BJ (cell line): ENCODE results near the gene ST6GALNAC2. TPM values are rescaled to one million over a fixed set of nuclear protein-coding genes. Genes with fewer than 3 reads are reported as not detected.

ENCODE experiments used
- CTCF ChIA-PET: fragments of 350-600 bp; formaldehyde crosslinking; extraction: SDS; loops from one replicate; lab custom pipeline; 2021; ENCODE audit warnings: antibody characterized with exemption, inconsistent platforms; lab: Yijun Ruan, JAX
- POLR2A ChIA-PET: fragments of 300-600 bp; sonication (Branson Sonifier 250); formaldehyde crosslinking; extraction: SDS; loops from one replicate; lab custom pipeline; 2021; ENCODE audit warnings: antibody characterized with exemption; lab: Charles Lee
- DNase-seq: peaks from one replicate; pipeline ENCODE4 v3.0.0-alpha.2; 2011; ENCODE audit warnings: low read depth
- H3K27me3 ChIP-seq: 2 replicates; pipeline ENCODE4 v1.6.0; 2011; ENCODE audit warnings: low read length; ENCODE audit not compliant: control insufficient read depth, insufficient read depth
- H3K36me3 ChIP-seq: 2 replicates; pipeline ENCODE4 v1.5.1; 2011; ENCODE audit warnings: low read length; ENCODE audit not compliant: control insufficient read depth, insufficient read depth
- H3K4me3 ChIP-seq: 2 replicates; pipeline ENCODE4 v1.5.1; 2011; ENCODE audit warnings: low read depth, mild to moderate bottlenecking, control low read depth, low read length
- CTCF ChIP-seq: IDR thresholded peaks from 2 replicates; pipeline ENCODE4 v1.5.1; 2011; ENCODE audit warnings: low read depth, mild to moderate bottlenecking, control low read depth, inconsistent platforms, low read length, moderate library complexity; ENCODE audit not compliant: insufficient read depth
- polyA plus RNA-seq: library from polyadenylated mRNA; depleted of rRNA; stranded (reverse); fragments of >200 nt; gene quantifications from 2 replicates; pipeline ENCODE4 v1.2.3, GENCODE V29; 2011

The ST6GALNAC2 gene
- polyA plus RNA-seq, 1 experiment = 0.72 TPM

GRCh38 chr17:76547642-76548202 is 37.9 kb downstream of the ST6GALNAC2 start:
- CTCF ChIA-PET = interaction anchor here (1.1 to 6.0 kb wide), 10 partner anchors 10 to 169 kb away, joined by 3 to 103 read pairs (median 14); partner anchors contain the start of gene AANAT
- DNase-seq = no peak
- Histone ChIP-seq H3K36me3 (no peaks in the 10 kb centered on the region), H3K27me3 (0 out of 2 replicates have a peak, but pooled peaks cover 3% of the 10 kb centered on the region), H3K4me3 (no peak overlapping the region)
- POLR2A ChIA-PET = no interaction called here
- no peak for TF ChIP-seq CTCF

- Histone ChIP-seq H3K4me3 (no peak overlapping the region), H3K27me3 (0 out of 2 replicates have a peak, but pooled peaks cover 3% of the 10 kb centered on the region), H3K36me3 (no peaks in the 10 kb centered on the region)
- no peak for DNase-seq
- ChIA-PET POLR2A (no interaction called here), CTCF (interaction anchor here (0.8 to 6.0 kb wide), 17 partner anchors 11 to 169 kb away, joined by 3 to 103 read pairs (median 7); partner anchors contain the start of gene AANAT)
- TF ChIP-seq CTCF = peak; percentile 80
Measured at GRCh38 chr17:76547183-76547641, 38.4 kb downstream of the ST6GALNAC2 start.

DNA sequence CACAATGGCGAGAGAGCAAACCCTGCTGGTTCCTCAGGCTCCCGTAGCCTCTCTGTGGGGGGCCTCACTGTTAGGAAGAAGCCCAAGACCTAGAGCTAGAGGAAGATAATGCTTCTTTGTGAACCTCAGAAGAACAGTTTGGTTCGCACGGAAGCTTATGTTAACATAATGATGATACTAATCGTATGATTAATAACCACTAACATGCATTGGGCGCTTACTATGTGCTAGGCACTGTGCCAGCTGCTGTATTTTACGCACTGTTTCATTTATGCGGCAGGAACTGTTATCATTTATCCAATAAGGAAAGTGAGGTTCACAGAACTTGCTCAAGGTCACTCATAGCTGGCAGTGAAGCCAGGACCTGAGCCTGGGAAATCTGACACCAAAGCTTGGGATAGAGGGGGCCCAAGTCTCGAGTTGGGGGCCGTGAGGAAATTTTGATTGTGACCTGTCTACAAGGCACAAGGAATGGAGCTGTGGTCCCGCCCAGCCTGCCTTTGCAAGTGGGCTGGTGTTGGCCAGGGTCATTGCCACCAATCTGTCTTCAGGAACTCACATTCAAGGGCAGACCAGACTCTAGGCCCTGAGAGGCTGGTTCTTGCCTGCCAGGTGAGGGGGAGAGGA is 39.0 kb downstream of the ST6GALNAC2 start:
- CTCF ChIA-PET = interaction anchor here (0.7 to 6.0 kb wide), 20 partner anchors 10 to 1051 kb away, joined by 3 to 103 read pairs (median 4); partner anchors contain the start of gene AANAT
- Histone ChIP-seq H3K4me3 (no peak overlapping the region), H3K36me3 (no peaks in the 10 kb centered on the region), H3K27me3 (0 out of 2 replicates have a peak, but pooled peaks cover 3% of the 10 kb centered on the region)
- DNase-seq = no peak
- POLR2A ChIA-PET = no interaction called here
- TF ChIP-seq CTCF = no peak

- DNase-seq = no peak
- Histone ChIP-seq H3K27me3 (0 out of 2 replicates have a peak, but pooled peaks cover 3% of the 10 kb centered on the region), H3K4me3 (no peak overlapping the region), H3K36me3 (no peaks in the 10 kb centered on the region)
- TF ChIP-seq CTCF = no peak
- ChIA-PET POLR2A (no interaction called here), CTCF (interaction anchor here (0.7 to 6.0 kb wide), 19 partner anchors 10 to 1050 kb away, joined by 3 to 103 read pairs (median 7); partner anchors contain the start of gene AANAT)
Measured at GRCh38 chr17:76545918-76546555, 39.6 kb downstream of the ST6GALNAC2 start.
